ENCODE data around the gene KRT36.

- TF ChIP-seq CTCF (IDR thresholded peaks at IDR 0.05) (no peak), EZH2 (IDR thresholded peaks at IDR 0.05; ENCODE audit: borderline replicate concordance, insufficient read depth, low read depth, low read length, poor library complexity, severe bottlenecking) (no peak)
Measured at GRCh38 chr17:41462705-41463104, 27.0 kb downstream of the KRT36 start.
